GM19035 (cell line): ENCODE results near the gene PTRHD1.

Source experiments
- ATAC-seq: cut with Tn5 transposase; IDR thresholded peaks from one replicate; pipeline ENCODE4 v1.9.1; 2021; ENCODE audit not compliant: unreplicated experiment

PTRHD1 gene

GRCh38 chr2:24830786-24831185, 37.6 kb upstream of the PTRHD1 start:
- no peak for ATAC-seq

GRCh38 chr2:24830351-24830750, 37.2 kb upstream of the PTRHD1 start:
- no peak for ATAC-seq

DNA sequence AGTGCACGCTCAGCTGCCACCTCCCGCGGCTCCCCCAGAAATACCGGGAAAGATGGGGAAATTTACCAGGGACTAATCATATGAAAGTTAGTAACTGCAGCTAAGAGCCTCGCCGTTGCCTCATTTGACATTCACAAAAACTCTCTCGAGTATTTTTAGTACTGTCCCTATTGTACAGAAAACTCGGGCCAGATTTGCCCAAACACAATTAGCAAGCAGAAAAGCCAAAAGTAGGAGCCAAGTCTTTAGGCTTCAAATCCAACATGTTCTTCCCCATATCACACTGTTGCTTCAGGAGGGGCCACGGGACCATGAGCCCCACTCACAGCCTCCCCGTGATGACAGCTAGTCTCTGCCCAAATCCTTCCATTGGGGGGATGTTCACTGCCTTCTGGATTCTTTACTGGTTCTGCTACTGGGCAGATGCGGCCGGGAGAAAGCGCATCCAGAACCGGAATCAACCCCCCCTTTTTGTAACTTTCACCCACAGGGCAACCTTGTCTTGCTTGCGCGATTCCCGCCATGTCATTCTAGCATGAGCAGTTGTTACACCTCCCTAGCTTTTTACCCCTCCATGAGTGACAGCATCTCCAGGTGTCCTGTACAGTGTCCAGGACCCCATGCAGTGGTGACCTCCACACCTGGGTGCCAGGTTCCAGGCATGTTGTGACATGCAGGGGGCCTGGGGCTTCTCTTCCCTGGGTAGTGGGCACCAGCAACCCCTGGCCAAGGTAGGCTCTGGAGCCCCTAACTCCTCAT, 35.2 kb upstream of the PTRHD1 start:
- no peak for ATAC-seq

GRCh38 chr2:24827321-24828237, 34.4 kb upstream of the PTRHD1 start:
- peak; percentile 69 for ATAC-seq

DNA sequence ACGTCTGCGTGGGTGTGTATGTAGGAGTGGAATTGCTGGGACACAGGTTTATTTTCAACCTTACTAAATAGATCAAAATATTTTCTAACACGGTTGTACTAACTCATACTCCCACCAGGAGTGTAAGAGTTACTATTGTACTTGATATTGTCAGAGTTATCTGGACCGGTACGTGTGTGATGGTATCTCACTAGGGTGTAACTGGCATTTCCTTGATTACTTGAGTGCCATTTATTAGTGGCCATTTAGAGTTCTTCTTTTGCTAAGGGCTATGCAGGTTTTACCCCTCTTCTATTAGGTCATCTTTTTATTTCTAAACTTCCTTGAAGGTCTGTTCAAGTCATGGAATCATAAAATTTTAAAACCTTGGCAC, 33.6 kb upstream of the PTRHD1 start:
- ATAC-seq: no peak

GRCh38 chr2:24825883-24826772, 32.9 kb upstream of the PTRHD1 start:
- ATAC-seq: no peak

GRCh38 chr2:24824966-24825882, 32.0 kb upstream of the PTRHD1 start:
- ATAC-seq: no peak

DNA sequence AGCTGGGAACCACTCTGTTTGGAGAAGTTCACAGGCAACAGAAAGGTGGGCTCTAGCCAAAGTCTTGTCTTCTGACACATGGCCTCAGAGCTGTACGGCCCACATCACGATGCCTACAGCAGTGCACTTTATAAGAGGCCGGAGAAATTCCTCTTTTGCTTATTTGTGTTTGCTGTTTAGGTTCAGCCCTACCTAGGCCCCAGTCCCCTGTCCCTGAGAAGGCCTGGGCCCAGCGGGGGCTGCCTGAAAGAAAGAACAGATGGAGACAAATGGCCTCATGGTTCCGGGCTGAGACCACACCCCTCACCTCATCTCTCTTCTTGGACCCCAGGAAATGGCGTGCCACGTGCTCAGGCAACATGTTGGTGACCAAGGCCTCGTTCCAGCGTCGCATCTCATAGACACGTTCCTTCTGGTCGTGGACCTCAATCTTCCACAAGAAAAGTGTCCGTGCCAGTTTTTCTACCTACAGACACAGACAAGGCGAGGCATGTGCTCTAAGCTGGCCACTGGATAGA, 30.9 kb upstream of the PTRHD1 start:
- no peak for ATAC-seq

DNA sequence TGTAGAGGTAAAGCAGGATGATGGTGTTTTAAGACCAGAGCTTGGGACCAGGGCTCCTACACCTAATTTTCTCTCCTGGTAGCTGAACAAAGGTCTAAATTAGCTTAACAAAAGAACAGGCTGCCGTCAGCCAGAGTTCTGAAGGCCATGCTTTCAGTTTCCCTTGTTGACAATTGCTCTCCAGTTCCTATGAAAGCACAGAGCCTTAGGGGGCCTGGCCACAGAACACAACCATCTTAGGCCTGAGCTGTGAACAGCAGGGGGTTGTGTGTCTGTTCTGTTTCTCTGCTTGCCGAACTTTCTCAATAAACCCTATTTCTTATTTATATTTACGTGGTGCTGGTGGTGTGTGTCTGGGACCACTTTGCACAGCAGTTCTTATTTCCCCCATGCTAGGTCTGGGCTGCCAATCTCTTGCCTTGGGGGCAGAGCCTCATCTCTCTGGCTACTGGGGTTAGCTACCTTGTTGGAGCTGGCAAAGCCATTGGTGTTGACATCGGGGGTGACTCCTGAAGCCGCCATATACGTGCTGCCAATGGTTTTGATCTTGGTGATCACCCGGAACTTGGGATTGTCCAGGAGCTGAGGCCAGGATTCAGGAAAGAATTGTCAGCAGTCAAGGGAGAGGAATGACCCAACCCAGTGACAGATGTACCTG, 29.0 kb upstream of the PTRHD1 start:
- no peak for ATAC-seq

- no peak for ATAC-seq
Measured at GRCh38 chr2:24821433-24821891, 28.3 kb upstream of the PTRHD1 start.

GRCh38 chr2:24820598-24821432, 27.6 kb upstream of the PTRHD1 start:
- ATAC-seq: no peak

DNA sequence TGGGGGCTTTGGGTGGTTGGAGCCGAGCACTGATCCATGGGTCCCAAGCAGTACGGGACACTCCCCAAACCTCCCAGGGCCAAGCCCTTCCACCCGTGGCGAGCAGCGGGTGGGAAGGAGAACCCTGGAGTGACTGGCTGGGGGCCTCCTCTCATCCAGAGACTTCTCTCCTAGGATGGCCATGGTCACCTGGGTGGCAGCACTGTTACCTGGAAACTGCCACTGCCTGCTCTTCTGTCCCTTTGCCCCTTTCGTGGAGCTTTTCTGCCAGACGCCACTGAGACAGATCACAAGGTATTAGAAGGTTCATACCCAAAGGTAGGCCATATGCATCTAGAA, 27.0 kb upstream of the PTRHD1 start:
- ATAC-seq: no peak

GRCh38 chr2:24819442-24820174, 26.4 kb upstream of the PTRHD1 start:
- no peak for ATAC-seq

DNA sequence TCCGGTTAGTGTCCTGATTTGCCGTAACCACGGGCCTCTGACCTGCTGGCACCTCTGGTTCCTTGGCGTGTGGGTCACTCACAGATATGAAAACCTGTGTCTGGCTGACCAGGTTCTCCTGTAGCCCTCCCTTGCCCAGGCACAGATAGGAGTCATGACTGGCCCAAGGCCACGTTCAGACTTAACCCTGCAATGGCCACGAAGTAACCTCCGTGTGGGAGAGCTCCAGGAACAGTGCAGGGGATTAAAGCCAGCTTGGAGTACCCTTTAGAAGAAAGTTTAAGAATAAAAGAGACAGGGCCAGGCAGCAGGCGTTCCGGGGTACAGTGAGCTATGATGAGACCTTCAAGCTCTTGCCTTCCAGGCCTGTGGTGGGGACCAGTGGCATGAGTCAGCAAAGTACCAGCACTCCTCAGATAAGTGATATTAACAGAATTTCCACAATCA, 25.6 kb upstream of the PTRHD1 start:
- ATAC-seq: no peak

DNA sequence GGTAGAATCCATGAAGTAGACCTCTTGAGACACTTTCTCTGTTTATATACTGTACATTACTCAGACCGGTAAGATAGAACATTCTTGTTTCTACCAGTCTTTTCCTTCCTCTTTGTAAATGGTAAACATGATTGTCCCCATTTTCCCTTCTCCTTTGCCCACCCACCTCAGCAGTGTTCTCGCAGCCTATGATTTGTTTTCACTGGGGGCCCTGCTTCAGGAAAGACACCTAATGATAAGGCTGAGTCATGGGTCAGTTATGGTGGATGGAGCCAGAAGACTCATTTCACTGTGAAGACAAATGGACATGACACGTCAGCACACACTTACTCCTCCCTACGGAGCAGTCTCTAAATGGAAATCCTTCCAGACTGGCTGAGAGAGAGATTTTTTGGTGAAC, 23.7 kb upstream of the PTRHD1 start:
- ATAC-seq: no peak

DNA sequence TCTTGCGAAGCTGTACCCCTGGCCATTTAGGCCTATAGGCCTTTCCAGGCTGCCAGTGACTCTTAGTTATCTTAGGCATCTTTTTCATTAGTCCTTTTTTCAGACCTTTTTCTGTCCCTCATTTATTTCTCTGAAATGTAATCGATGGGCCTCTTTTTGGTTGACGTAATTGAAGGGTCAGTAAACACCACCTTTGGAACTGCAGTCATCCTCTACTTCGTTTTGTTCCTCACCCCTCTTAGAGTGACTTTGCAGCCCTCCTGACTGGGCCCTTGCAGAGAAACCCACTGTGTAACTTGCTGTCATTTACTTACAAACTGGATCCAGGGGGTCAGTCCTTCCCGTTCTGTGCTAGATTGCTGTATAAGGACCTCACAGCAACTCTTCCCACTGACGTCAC, 23.2 kb upstream of the PTRHD1 start:
- ATAC-seq: no peak

DNA sequence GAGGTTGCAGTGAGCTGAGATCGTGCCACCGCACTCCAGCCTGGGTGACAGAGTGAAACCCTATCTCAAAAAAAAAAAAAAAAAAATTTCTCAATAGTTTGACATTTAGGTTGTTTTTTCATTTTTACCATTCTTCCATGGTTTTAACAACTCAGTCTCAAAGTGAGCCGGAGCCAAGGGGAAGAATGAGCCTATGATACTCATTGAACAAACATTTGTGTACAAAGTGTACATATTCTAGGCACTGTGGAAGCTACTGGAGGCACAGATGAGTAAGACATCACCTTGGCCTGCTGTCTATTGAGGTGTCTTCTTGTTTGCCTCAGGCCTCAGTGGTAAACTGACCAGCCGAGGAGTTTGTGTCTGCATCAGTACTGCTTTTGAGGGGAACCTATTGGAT, 22.0 kb upstream of the PTRHD1 start:
- no peak for ATAC-seq

GRCh38 chr2:24814516-24814915, 21.3 kb upstream of the PTRHD1 start:
- no peak for ATAC-seq
